Esophagus mucosa (tissue), 1 donor: ENCODE results near the gene CCDC61. TPM values are rescaled to one million over a fixed set of nuclear protein-coding genes. Genes with fewer than 3 reads are reported as not detected.

Source experiments
- ATAC-seq: fragments of 200-7000 bp; cut with Tn5 transposase; one replicate; pipeline ENCODE4 v1.9.1; 2020
- total RNA-seq: library from RNA; stranded (reverse); gene quantifications from one replicate; pipeline ENCODE4 v1.2.4, GENCODE V29; 2023
- donor health status: DM: yes; HTN: yes; CAD: no.

Gene CCDC61
- total RNA-seq, 1 donor from 2014 or later, result 9.1 TPM

GRCh38 chr19:46017095-46017429 lies 21.8 kb downstream of the CCDC61 start:
- ATAC-seq, result no peak

- no peak for ATAC-seq
Observed at GRCh38 chr19:46017874-46018675, 22.8 kb downstream of the CCDC61 start.

GRCh38 chr19:46018729-46019251 lies 23.5 kb downstream of the CCDC61 start:
- no peak for ATAC-seq

DNA sequence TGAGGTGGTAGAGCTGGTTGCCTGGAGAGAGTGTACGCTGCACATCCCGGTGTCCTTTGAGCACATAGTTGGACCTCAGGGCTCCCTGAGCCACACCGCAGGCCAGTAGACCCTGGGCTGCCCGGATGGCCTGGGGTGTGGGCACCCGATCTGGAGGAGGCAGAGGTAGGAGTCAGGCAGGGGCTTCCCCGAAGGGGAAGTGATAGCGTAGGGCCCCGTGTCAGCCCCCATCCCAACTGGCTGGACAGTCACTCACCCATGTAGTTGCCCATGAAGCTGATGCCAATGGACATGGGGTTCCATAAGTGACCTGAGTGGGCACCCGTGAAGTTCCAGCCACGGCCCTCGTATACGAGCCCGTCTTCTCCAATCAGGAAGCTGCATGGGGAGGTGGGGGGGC lies 24.0 kb downstream of the CCDC61 start:
- no peak for ATAC-seq

GRCh38 chr19:46020819-46021125 lies 25.5 kb downstream of the CCDC61 start:
- ATAC-seq, result no peak

- peak; percentile 75 for ATAC-seq
Observed at GRCh38 chr19:46021531-46022041, 26.3 kb downstream of the CCDC61 start.

DNA sequence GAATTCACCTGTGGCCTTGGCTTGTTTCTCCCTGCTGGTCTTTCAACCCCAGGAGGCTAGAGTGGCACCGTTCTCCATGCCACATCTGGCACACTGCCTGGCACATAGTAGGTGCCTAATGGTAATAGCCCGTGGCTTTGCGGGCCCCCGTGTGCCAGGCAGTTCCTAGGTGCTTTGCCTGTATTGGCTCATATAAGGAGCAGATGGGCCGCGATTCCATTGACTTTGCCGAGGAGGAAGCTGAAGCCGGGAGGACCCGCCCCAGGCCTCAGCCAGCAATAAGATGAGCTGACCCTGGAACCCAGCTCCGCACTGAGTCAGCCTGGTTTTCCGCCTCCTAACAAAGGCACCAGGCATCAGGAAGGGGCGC lies 26.8 kb downstream of the CCDC61 start:
- ATAC-seq, result no peak

- no peak for ATAC-seq
Observed at GRCh38 chr19:46022431-46023310, 27.4 kb downstream of the CCDC61 start, which contains the start of gene PGLYRP1. Gene PGLYRP1 (minus strand): TSS chr19:46023053. CDS start chr19:46023021, 32 bp downstream.

GRCh38 chr19:46023311-46023779 lies 28.1 kb downstream of the CCDC61 start:
- no peak for ATAC-seq

DNA sequence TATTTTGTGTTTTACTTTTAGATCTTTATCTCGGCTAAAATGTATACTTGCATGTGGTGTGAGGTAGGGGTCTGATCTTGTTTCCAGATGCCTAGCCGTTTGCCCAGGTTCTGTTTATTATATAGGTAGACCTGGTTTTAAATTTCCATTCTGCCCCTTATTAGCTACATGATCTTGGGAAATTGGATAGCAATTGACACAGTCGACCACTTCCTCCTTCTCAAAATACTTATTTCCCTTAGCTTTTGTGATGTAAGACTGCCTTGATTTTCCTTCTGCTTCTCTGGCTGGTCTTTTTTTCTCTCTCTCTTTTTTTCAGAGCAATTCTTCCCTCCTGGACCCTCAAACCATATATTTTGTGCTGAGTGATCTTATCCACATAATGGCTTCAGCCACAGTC lies 30.6 kb downstream of the CCDC61 start:
- ATAC-seq, result no peak

DNA sequence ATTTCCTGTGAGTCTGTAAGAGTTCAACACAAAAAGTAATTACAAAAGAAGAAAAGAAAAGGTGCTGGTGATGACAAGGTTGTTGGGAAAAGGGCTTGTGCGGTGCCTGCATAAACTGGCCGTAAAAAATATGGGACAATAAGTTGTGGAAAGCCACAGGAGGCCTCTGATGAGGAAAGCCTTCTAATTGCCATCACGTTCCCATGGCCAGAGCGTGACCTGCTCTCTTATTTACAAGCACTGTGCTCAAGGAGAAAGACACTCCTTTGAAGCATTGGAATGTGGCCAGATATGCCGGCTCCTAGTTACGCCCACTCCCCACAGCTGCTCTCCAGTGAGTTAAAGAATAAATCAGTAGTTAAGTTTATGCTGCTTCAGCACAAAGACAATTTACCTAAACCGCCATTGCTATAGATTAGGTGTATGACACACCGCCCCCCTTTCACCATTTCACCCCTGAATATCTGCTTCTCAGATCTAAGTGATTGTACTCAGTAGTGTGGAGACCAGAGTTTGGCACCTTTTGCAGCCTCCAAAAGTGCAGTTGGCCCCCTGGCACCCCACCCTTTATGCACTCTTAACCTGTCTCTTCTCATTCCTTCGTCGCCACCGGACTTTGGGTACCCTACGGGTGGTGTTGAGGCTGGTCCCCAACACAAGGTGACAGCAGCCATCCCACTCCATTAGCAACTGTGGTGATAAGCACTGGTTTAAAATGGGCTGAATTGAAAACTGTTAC lies 35.7 kb downstream of the CCDC61 start:
- ATAC-seq, result no peak

DNA sequence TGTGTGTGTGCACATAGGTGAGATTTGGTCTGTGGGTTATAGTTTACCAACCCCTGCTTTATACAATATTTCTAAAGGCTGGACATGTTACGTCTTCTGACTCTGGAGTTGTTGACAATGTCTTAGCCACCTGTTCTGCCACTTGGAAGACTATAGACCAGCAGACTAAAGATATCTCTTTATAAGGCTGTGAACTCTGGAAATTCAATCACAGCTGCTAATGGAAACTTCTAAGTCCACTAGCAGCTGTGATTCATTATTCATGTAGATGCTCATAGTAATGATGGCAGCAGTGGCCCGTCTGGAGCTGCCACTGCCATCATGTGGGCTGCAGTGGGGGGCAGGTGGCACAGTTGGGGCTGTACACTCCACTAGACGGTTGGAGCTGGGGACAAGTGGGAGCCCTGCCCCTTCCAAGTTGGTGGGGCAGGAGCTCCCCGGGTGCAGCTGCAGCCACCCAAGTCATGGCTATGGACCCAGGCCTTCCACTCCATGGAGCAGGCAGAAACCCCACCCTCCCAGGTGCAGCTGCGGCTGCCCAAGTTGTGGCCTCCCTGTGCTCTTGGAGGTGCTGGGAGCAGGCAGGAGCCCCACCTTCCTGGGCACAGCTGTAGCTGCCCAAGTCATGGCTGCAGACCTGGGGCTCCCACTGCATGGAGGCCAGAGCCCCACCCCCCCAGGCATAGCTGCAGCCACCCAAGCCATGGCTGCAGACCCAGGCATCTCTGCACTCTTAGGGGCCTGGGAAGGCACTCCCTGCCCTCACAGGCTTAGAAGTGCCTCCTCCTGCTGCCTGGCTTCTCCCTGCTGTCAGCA lies 36.7 kb downstream of the CCDC61 start:
- no peak for ATAC-seq

GRCh38 chr19:46032597-46033025 lies 37.3 kb downstream of the CCDC61 start:
- ATAC-seq, result no peak

- no peak for ATAC-seq
Observed at GRCh38 chr19:46033401-46033800, 38.1 kb downstream of the CCDC61 start.

DNA sequence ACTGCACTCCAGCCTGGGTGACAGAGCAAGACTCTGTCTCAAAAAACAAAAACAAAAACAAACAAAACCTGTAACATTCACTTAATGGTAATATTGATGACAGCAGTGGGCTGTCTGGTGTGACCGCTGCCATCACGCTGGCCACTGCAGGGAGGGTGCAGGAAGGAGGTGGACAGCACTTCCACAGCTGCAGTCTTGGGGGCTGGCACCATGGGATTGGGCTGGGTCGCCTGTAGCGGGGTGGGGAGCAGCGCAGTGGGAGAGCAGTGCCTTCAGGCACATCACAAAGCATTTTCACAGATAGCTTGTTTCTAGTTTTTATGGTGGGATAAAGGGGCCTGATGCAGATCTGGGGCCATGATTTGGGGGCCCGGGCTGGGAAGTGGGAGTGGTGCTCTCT lies 40.3 kb downstream of the CCDC61 start:
- ATAC-seq, result no peak

DNA sequence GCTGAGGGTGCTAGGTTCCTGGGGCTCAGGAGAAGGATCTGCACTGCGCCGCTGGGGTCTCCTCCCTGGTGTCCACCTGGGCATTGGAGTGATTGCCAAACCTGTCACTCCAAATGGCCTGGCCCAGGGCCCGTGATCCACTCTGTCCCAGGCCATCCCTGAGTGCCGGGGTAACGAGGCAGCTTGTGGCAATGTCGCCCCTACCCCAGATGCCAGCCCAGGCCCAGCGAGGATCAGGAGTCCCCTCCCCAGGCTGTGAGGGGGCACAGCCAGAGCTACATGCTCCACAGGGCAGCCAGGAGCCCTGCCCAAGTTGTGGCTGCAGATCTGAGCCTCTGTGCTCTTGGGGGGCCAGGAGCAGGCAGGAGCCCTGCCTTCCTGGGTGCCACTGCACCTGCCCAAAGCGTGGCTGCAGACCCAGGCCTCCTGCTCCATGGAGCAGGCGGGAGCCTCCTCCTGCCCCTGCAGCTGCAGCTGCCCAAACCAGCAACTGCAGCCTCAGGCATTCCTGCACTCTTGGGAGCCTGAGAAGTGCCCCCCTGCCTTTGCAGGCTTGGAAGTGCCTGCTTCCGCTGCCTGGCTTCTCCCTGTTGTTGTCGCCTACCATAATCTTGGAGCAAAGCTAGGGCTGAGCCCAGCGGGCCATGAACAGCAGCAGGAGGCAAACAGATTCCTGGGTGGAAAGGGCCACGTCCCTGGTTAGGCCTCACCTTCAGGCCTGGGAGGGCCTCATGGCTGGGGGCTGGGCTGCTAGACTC lies 40.9 kb downstream of the CCDC61 start:
- peak; percentile 16 for ATAC-seq

- no peak for ATAC-seq
Observed at GRCh38 chr19:46036744-46037128, 41.5 kb downstream of the CCDC61 start.

- no peak for ATAC-seq
Observed at GRCh38 chr19:46040125-46040524, 44.9 kb downstream of the CCDC61 start.

DNA sequence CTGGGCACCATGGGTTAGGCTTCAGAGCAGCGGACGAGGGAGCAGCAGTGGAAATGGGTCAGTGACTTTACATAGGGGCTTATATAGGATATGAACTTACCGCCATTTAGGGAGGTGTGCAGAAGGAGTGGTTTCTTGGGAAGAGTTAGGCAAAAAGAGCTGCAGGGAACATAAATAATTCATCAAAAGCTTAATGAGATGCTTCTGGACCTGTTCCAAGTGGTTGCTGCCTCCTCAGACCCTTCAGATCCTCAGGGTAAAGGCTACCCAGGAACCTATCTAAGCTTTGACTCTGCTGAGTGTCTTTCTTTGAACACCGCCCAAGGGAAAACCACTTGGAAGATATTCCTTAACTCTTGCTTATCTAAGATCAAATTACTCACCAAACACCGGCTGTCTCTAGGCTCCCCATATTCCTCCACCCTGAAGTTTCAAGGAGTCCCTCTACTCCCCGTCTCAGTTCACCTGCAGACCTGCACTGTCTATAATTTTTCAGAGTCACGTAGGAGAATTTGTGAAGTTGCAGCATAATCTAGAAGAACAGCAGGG lies 45.8 kb downstream of the CCDC61 start, which contains the start of gene IGFL4:
IGFL4 (minus strand) TSS at position 51 of the 549 bp plus-strand sequence; CDS start at position 11, 40 bp downstream.
- ATAC-seq, result peak; percentile 46

GRCh38 chr19:46042252-46042883 lies 47.1 kb downstream of the CCDC61 start:
- no peak for ATAC-seq
